ENCODE measurements around the gene NPAT.
A peak's percentile ranks its signal among the peaks of the same experiment; 100 is the strongest.

Gene NPAT

DNA sequence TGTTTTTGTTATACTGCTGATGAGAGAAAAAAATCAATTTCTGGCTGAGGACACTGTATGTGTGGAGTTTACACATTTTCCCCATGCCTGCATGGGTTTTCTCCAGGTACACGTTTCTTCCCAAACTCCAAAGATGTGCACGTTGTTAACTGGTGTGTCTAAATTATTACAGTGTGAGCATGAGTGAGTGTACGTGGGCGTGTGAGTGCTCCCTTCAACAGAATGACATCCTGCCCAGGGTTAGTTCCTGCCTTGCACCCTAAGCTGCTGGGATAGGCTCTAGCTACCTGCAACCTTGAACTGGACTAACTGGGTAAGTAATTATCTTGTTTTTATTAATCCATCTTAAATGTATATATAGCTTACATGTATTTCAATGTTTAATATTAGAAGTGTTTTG is 5.5 kb downstream of the NPAT start:
- Mint-ChIP-seq H3K36me3 (ENCODE audit: low read depth) (peaks cover 40% of the 10 kb centered on the region), H3K9me3 (no peaks in the 10 kb centered on the region)

GRCh38 chr11:108213784-108214183 is 8.7 kb downstream of the NPAT start:
- TF ChIP-seq CTCF (IDR thresholded peaks at IDR 0.05): no peak
- no peak for DNase-seq
- H3K4me1 Mint-ChIP-seq: peaks cover under 1% of the 10 kb centered on the region
- peaks cover 67% of the 10 kb centered on the region for H3K36me3 Mint-ChIP-seq (ENCODE audit: low read depth)
- H3K4me3 Mint-ChIP-seq: no peak overlapping the region
- no peaks in the 10 kb centered on the region for H3K27me3 Mint-ChIP-seq (ENCODE audit: low read depth, poor library complexity)
- no peak overlapping the region for H3K27ac Mint-ChIP-seq
- H3K9me3 Mint-ChIP-seq: peaks cover 8% of the 10 kb centered on the region

More for the DNA sequence above, 5.5 kb downstream of the NPAT start:
- no peaks in the 10 kb centered on the region for H3K27me3 Mint-ChIP-seq (ENCODE audit: low read depth, poor library complexity)
- no peak overlapping the region for H3K27ac Mint-ChIP-seq
- TF ChIP-seq CTCF (IDR thresholded peaks at IDR 0.05): no peak
- peaks cover 27% of the 10 kb centered on the region for H3K4me1 Mint-ChIP-seq
- no peak for DNase-seq
- H3K4me3 Mint-ChIP-seq: no peak overlapping the region

DNA sequence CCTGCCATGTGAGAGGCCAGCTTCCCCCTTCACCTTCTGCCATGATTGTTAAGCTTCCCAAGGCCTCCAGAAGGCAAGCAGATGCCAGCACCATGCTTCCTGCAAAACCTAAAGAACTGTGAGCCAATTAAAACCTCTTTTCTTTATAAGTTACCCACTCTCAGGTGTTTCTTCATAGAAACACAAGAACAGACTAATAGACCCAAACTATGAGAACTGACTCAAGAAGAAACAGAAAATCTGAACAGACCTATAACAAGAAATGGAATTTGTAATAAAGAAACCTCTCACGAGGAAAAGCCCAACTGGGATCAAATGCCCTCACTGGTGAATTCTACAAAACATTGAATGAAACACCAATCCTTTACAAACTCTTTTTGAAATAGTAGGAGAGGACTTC is 12.0 kb downstream of the NPAT start:
- Mint-ChIP-seq H3K9me3 (peaks cover 21% of the 10 kb centered on the region), H3K27me3 (ENCODE audit: low read depth, poor library complexity) (no peaks in the 10 kb centered on the region), H3K36me3 (ENCODE audit: low read depth) (peaks cover 94% of the 10 kb centered on the region), H3K4me3 (no peak overlapping the region), H3K27ac (peak overlapping the region; percentile 94), H3K4me1 (peaks cover 8% of the 10 kb centered on the region)
- no peak for DNase-seq
- no peak for TF ChIP-seq CTCF (IDR thresholded peaks at IDR 0.05)

GRCh38 chr11:108207683-108208060 is 14.8 kb downstream of the NPAT start:
- no peaks in the 10 kb centered on the region for H3K27me3 Mint-ChIP-seq (ENCODE audit: low read depth, poor library complexity)
- DNase-seq: no peak
- peaks cover 8% of the 10 kb centered on the region for H3K4me1 Mint-ChIP-seq
- H3K36me3 Mint-ChIP-seq (ENCODE audit: low read depth): peaks cover 98% of the 10 kb centered on the region
- TF ChIP-seq CTCF (IDR thresholded peaks at IDR 0.05): no peak
- H3K27ac Mint-ChIP-seq: no peak overlapping the region
- H3K4me3 Mint-ChIP-seq: no peak overlapping the region
- peaks cover 37% of the 10 kb centered on the region for H3K9me3 Mint-ChIP-seq

DNA sequence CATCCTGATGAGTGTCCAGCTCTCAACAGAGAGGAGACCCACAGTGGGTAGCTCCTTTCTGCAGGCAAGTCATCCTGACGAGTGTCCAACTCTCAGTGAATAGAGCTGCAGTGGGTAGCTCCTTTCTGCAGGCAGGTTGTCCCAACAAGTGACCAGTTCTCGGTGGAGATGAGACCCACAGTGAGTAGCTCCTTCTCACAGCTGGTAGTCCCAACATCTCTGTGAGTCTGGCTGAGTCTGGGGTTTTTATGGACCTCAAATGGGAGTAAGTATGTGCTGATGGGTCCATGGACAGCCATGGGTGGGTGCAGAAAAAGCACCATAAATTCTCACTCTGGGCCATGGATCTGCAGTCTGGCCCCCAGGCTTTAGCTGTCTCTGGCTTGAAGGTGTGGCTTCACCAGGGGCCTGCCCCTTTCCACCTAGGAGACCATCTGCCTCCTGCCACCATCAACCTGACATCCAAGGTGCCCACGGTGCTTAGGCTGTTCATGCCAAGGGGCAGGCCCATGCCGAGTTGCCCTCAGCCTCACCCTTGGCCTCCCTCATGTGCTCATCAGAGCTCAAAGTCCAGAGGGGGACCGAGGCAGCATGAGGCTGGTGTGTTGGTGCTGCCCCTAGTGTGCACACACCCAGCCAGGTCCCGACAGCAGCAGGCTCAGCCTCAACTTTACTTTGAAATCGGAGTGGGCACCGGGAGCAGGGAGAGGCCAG is 15.3 kb downstream of the NPAT start:
- Mint-ChIP-seq H3K4me3 (no peak overlapping the region), H3K4me1 (peaks cover 8% of the 10 kb centered on the region), H3K36me3 (ENCODE audit: low read depth) (peaks cover 92% of the 10 kb centered on the region), H3K9me3 (peaks cover 37% of the 10 kb centered on the region), H3K27ac (no peak overlapping the region), H3K27me3 (ENCODE audit: low read depth, poor library complexity) (no peaks in the 10 kb centered on the region)
- TF ChIP-seq CTCF (IDR thresholded peaks at IDR 0.05): no peak
- DNase-seq: no peak

DNA sequence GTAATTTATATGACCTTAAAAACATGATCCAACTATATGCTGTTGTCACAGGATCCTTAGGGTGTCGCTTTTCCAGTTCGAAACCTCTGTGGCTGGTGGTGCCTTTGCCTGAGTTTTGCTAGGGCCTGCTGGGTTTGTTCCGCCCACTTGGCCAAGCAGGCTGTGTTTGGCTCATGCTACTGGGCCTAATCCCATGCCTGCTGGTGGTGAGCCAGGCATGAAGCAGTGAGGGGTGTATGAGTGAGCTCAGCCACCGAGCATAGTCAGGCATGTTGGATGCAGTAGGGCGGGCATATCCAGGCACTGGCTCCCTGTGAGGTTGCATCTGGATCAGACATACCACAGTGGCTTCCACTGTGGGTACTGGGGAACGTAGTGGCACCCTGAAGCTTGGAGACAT is 16.3 kb downstream of the NPAT start:
- peaks cover 83% of the 10 kb centered on the region for H3K36me3 Mint-ChIP-seq (ENCODE audit: low read depth)

More for the DNA sequence above, 16.3 kb downstream of the NPAT start:
- H3K4me3 Mint-ChIP-seq: no peak overlapping the region
- DNase-seq: no peak
- peak overlapping the region; percentile 74 for H3K27ac Mint-ChIP-seq
- no peaks in the 10 kb centered on the region for H3K27me3 Mint-ChIP-seq (ENCODE audit: low read depth, poor library complexity)
- no peak for TF ChIP-seq CTCF (IDR thresholded peaks at IDR 0.05)
- peaks cover 37% of the 10 kb centered on the region for H3K9me3 Mint-ChIP-seq
- H3K4me1 Mint-ChIP-seq: peaks cover 8% of the 10 kb centered on the region
